IMR-90 (cell line): ENCODE data around the gene SNRNP35. TPM values are rescaled to one million over a fixed set of nuclear protein-coding genes. Genes with fewer than 3 reads are reported as not detected.

Source experiments
- ATAC-seq: fragments of 200-7000 bp; cut with Tn5 transposase; 2 replicates; pipeline ENCODE4 v1.9.1; 2020; ENCODE audit warnings: low read depth, mild to moderate bottlenecking, moderate library complexity
- BruUV-seq: library from RNA; stranded (reverse); fragments of 400-500 nt; replicated peaks from 2 replicates; lab custom pipeline; 2021; lab: Mats Ljungman, UMichigan
- CTCF ChIA-PET: fragments of 300-600 bp; formaldehyde crosslinking; extraction: SDS; loops from one replicate; lab custom pipeline; 2021; ENCODE audit warnings: antibody characterized with exemption; lab: Yijun Ruan, JAX
- POLR2A ChIA-PET: fragments of 300-600 bp; sonication (Branson Sonifier 250); formaldehyde crosslinking; loops from one replicate; lab custom pipeline; 2022; ENCODE audit warnings: antibody characterized with exemption; ENCODE audit not compliant: unreplicated experiment; lab: Charles Lee
- DNase-seq: peaks from one replicate; pipeline ENCODE4 v3.0.0; 2013
- H2AFZ ChIP-seq: replicated peaks from 2 replicates; pipeline ENCODE3; 2013; ENCODE audit warnings: low read length, mild to moderate bottlenecking; ENCODE audit not compliant: poor library complexity
- H2AK5ac ChIP-seq: 2 replicates; pipeline ENCODE4 v1.6.1; 2013; ENCODE audit warnings: low read depth, low read length, inconsistent platforms
- H2AK9ac ChIP-seq: replicated peaks from 2 replicates; pipeline ENCODE3; 2013; ENCODE audit warnings: mild to moderate bottlenecking, low read depth, low read length, moderate library complexity; ENCODE audit not compliant: poor library complexity
- H2BK120ac ChIP-seq: 2 replicates; pipeline ENCODE4 v1.6.1; 2013; ENCODE audit warnings: low read depth, low read length, inconsistent platforms
- H2BK15ac ChIP-seq: 3 replicates; pipeline ENCODE4 v1.6.1; 2013; ENCODE audit warnings: low read depth, low read length, inconsistent platforms
- H2BK20ac ChIP-seq: 2 replicates; pipeline ENCODE4 v1.6.1; 2013; ENCODE audit warnings: low read depth, mild to moderate bottlenecking, inconsistent platforms, low read length, moderate library complexity
- H2BK5ac ChIP-seq: 2 replicates; pipeline ENCODE4 v1.6.1; 2013; ENCODE audit warnings: mild to moderate bottlenecking, low read depth, low read length, inconsistent platforms; ENCODE audit not compliant: poor library complexity, severe bottlenecking
- H3K14ac ChIP-seq: replicated peaks from 2 replicates; pipeline ENCODE4 v1.6.1; 2013; ENCODE audit warnings: low read depth, low read length, inconsistent platforms
- H3K18ac ChIP-seq: 2 replicates; pipeline ENCODE4 v1.6.1; 2013; ENCODE audit warnings: low read depth, low read length, control low read depth
- H3K23ac ChIP-seq: 2 replicates; pipeline ENCODE4 v1.6.1; 2013; ENCODE audit warnings: low read depth, low read length, inconsistent platforms
- H3K27ac ChIP-seq: 2 replicates; pipeline ENCODE4 v1.5.1; 2013; ENCODE audit warnings: mild to moderate bottlenecking, control low read depth, low read length; ENCODE audit not compliant: insufficient read depth
- H3K27me3 ChIP-seq: 2 replicates; pipeline ENCODE4 v1.6.1; 2013; ENCODE audit warnings: low read length; ENCODE audit not compliant: control insufficient read depth, insufficient read depth
- H3K36me3 ChIP-seq: 2 replicates; pipeline ENCODE4 v1.6.1; 2013; ENCODE audit warnings: low read length, mixed read lengths; ENCODE audit not compliant: control insufficient read depth, insufficient read depth
- H3K4ac ChIP-seq: 2 replicates; pipeline ENCODE4 v1.6.1; 2013; ENCODE audit warnings: low read depth, low read length, inconsistent platforms
- H3K4me1 ChIP-seq: 2 replicates; pipeline ENCODE4 v1.6.1; 2013; ENCODE audit warnings: low read length, mixed read lengths; ENCODE audit not compliant: control insufficient read depth, insufficient read depth
- H3K4me2 ChIP-seq: 2 replicates; pipeline ENCODE4 v1.6.1; 2013; ENCODE audit warnings: low read depth, mild to moderate bottlenecking, control low read depth, low read length, moderate library complexity
- H3K4me3 ChIP-seq: 2 replicates; pipeline ENCODE4 v1.5.1; 2013; ENCODE audit warnings: low read depth, mild to moderate bottlenecking, control low read depth, low read length, moderate library complexity; ENCODE audit not compliant: insufficient read depth
- H3K56ac ChIP-seq: 2 replicates; pipeline ENCODE4 v1.6.1; 2013; ENCODE audit warnings: low read length, inconsistent platforms; ENCODE audit not compliant: insufficient read depth; ENCODE audit errors: extremely low read depth
- H3K79me1 ChIP-seq, 2 experiments: 2 replicates each; pipeline ENCODE4 v1.6.1; 2013; ENCODE audit warnings: low read length in 2 of 2, inconsistent platforms in 1 of 2, low read depth in 1 of 2
- H3K9ac ChIP-seq: 2 replicates; pipeline ENCODE4 v1.6.1; 2013; ENCODE audit warnings: low read depth, low read length, control low read depth
- H3K9me1 ChIP-seq: 2 replicates; pipeline ENCODE4 v1.6.1; 2013; ENCODE audit warnings: low read length, inconsistent platforms; ENCODE audit not compliant: insufficient read depth
- H3K9me3 ChIP-seq: 2 replicates; pipeline ENCODE4 v1.6.1; 2013; ENCODE audit warnings: low read length; ENCODE audit not compliant: control insufficient read depth, insufficient read depth
- H4K20me1 ChIP-seq: 2 replicates; pipeline ENCODE4 v1.6.1; 2013; ENCODE audit warnings: low read length, inconsistent platforms; ENCODE audit not compliant: insufficient read depth
- H4K5ac ChIP-seq: 2 replicates; pipeline ENCODE4 v1.6.1; 2013; ENCODE audit warnings: mild to moderate bottlenecking, low read depth, low read length, control low read depth
- H4K8ac ChIP-seq, 2 experiments: 2 replicates each; pipeline ENCODE4 v1.6.1; 2013; ENCODE audit warnings: low read depth in 2 of 2, low read length in 2 of 2, control low read depth in 1 of 2, inconsistent platforms in 1 of 2
- H4K91ac ChIP-seq: 2 replicates; pipeline ENCODE4 v1.6.1; 2013; ENCODE audit warnings: low read depth, low read length, inconsistent platforms; ENCODE audit not compliant: insufficient read depth
- BHLHE40 ChIP-seq: fragments of 150-350 bp; IDR thresholded peaks from 2 replicates; pipeline ENCODE4 v1.6.1; 2016; ENCODE audit warnings: mild to moderate bottlenecking, low read depth, low read length
- CEBPB ChIP-seq: IDR thresholded peaks from 2 replicates; pipeline ENCODE4 v1.6.1; 2012; ENCODE audit warnings: low read depth, low read length, improper control_type of control experiment
- FOS ChIP-seq: fragments of 150-350 bp; IDR thresholded peaks from 2 replicates; pipeline ENCODE4 v1.6.1; 2016; ENCODE audit warnings: low read depth, low read length
- MAFK ChIP-seq: IDR thresholded peaks from 2 replicates; pipeline ENCODE4 v1.6.1; 2012; ENCODE audit warnings: low read depth, low read length, improper control_type of control experiment
- MAZ ChIP-seq: IDR thresholded peaks from 2 replicates; pipeline ENCODE4 v1.6.1; 2012; ENCODE audit warnings: low read depth, mild to moderate bottlenecking, low read length, improper control_type of control experiment, moderate library complexity, borderline replicate concordance
- MXI1 ChIP-seq: IDR thresholded peaks from 2 replicates; pipeline ENCODE4 v1.6.1; 2012; ENCODE audit warnings: low read depth, mild to moderate bottlenecking, low read length, moderate library complexity, borderline replicate concordance
- NFE2L2 ChIP-seq: fragments of 150-350 bp; IDR thresholded peaks from 2 replicates; pipeline ENCODE4 v1.6.1; 2016; ENCODE audit warnings: low read depth, mild to moderate bottlenecking, low read length
- POLR2A ChIP-seq: IDR thresholded peaks from 2 replicates; pipeline ENCODE4 v1.6.1; 2012; ENCODE audit warnings: mild to moderate bottlenecking, low read depth, low read length
- RCOR1 ChIP-seq: IDR thresholded peaks from 2 replicates; pipeline ENCODE4 v1.6.1; 2012; ENCODE audit warnings: mild to moderate bottlenecking, low read length, improper control_type of control experiment; ENCODE audit not compliant: insufficient replicate concordance
- RFX5 ChIP-seq: IDR thresholded peaks from 2 replicates; pipeline ENCODE4 v1.8.0; 2012; ENCODE audit warnings: low read depth, mild to moderate bottlenecking, low read length, moderate library complexity
- SMC3 ChIP-seq: fragments of 150-350 bp; IDR thresholded peaks from 2 replicates; pipeline ENCODE4 v1.6.1; 2016; ENCODE audit warnings: low read depth, mild to moderate bottlenecking, antibody characterized with exemption, low read length, moderate library complexity
- WGBS, 2 experiments: methylation state at CpG; one replicate each; pipeline versions ENCODE4 v1.1.5 to v1.1.7; 2013; ENCODE audit warnings: missing lambda C conversion rate in 2 of 2; ENCODE audit not compliant: insufficient read length in 1 of 2; ENCODE audit errors: extremely low coverage in 2 of 2; 5-methylcytosine and 5-hydroxymethylcytosine counted together
- dilution Hi-C: fragments of 300-500 bp; cut with HindIII; formaldehyde crosslinking; loops from one replicate; pipeline ENCODE4 v1.14.3; 2018; ENCODE audit warnings: low sequenced_read_pairs; ENCODE audit not compliant: unreplicated experiment
- in situ Hi-C: fragments of 300-500 bp; cut with MboI; formaldehyde crosslinking; loops from 3 replicates; pipeline ENCODE4 v1.14.3; 2019; ENCODE audit warnings: low sequenced_read_pairs, inconsistent platforms, mixed read lengths
- intact Hi-C: fragments of 100-400 bp; cut with micrococcal nuclease; formaldehyde crosslinking; loops from 2 replicates; pipeline ENCODE4 v1.10.0; 2022
- polyA plus RNA-seq, 3 experiments: library from polyadenylated mRNA; depleted of rRNA; stranded (reverse); fragments of >200 nt; gene quantifications; 2 replicates each; pipeline ENCODE4 v1.2.3, GENCODE V29; 2012; ENCODE audit warnings: low replicate concordance in 1 of 3
- total RNA-seq: library from RNA; depleted of rRNA; stranded (reverse); fragments of >200 nt; gene quantifications from 2 replicates; pipeline ENCODE4 v1.2.3, GENCODE V29; 2012
- TF ChIP-seq, protein P1 (sequence below): fragments of 150-350 bp; IDR thresholded peaks from 2 replicates; pipeline ENCODE4 v1.6.1; 2017; ENCODE audit warnings: mild to moderate bottlenecking, antibody characterized with exemption, low read length, low read depth
- TF ChIP-seq, protein P2 (sequence below): fragments of 150-350 bp; IDR thresholded peaks from 2 replicates; pipeline ENCODE4 v1.6.1; 2016; ENCODE audit warnings: low read depth, mild to moderate bottlenecking, low read length, moderate library complexity, borderline replicate concordance
- TF ChIP-seq, protein P3 (sequence below): conservative IDR thresholded peaks from 2 replicates; pipeline ENCODE4 v1.5.1; 2012; ENCODE audit warnings: mild to moderate bottlenecking, low read depth, low read length, improper control_type of control experiment

SNRNP35 gene
- total and polyA plus RNA-seq, 2 of the 4 experiments (the other 2 are of a cell fraction) = 4.7 to 15.4 TPM

DNA sequence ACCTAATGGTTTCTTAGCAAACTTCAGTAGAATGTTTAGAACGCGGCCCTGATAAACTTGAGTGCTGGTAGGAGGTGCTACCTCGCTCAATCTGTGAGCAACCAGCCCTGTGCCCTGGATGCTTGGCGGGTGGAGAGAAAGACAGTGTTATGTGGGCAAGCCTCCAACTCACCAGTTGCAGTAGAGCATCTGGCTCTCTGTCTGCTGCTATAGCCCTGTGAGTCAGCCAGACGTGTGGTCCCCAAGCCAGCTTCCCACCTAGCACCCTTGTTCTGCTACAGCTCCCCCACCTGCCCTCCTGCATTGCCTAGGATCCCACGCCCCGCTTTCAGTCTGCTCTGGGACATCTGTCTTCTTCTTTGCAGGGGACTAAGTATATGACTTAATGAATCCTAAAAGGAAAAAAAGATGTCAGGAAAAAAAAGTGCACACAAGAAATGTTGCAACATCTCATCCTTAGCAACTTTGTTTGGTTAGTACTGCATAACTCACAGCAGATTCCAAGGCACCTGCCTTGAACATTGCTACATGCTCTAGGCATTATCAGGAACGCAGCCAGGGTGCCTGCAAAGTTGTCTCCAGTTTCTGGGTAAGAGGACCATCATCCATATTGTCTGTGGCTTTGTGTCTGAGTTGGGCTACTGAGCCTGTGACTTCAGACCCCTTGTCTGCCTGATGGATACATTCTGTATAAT, 13.6 kb downstream of the SNRNP35 start:
- no peak overlapping the region for H4K8ac ChIP-seq
- H3K36me3 ChIP-seq = peaks cover 21% of the 10 kb centered on the region
- no peak overlapping the region for H2AK5ac ChIP-seq
- no peaks in the 10 kb centered on the region; the same call in 1 of the 2 replicates for H3K9me1 ChIP-seq
- no peak overlapping the region for H4K5ac ChIP-seq
- no peak overlapping the region for H3K4ac ChIP-seq
- peaks cover 23% of the 10 kb centered on the region for H4K20me1 ChIP-seq
- intact Hi-C loops = no loop called here
- no peak overlapping the region for H3K27ac ChIP-seq
- no peak overlapping the region for H4K91ac ChIP-seq
- no peak overlapping the region for H2BK120ac ChIP-seq
- no peak overlapping the region for H3K56ac ChIP-seq
- TF ChIP-seq POLR2A (no peak), RFX5 (no peak), MXI1 (0 out of 2 replicates have a peak, but pooled peaks have one; percentile 11), FOS (peak; percentile 34; the same call in 1 of the 2 replicates), NFE2L2 (no peak), RCOR1 (peak; percentile 78), CEBPB (peak; percentile 97), BHLHE40 (no peak), MAZ (no peak), SMC3 (no peak), MAFK (no peak)
- TF ChIP-seq, protein P1, sequence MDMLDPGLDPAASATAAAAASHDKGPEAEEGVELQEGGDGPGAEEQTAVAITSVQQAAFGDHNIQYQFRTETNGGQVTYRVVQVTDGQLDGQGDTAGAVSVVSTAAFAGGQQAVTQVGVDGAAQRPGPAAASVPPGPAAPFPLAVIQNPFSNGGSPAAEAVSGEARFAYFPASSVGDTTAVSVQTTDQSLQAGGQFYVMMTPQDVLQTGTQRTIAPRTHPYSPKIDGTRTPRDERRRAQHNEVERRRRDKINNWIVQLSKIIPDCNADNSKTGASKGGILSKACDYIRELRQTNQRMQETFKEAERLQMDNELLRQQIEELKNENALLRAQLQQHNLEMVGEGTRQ = no peak
- TF ChIP-seq, protein P2, sequence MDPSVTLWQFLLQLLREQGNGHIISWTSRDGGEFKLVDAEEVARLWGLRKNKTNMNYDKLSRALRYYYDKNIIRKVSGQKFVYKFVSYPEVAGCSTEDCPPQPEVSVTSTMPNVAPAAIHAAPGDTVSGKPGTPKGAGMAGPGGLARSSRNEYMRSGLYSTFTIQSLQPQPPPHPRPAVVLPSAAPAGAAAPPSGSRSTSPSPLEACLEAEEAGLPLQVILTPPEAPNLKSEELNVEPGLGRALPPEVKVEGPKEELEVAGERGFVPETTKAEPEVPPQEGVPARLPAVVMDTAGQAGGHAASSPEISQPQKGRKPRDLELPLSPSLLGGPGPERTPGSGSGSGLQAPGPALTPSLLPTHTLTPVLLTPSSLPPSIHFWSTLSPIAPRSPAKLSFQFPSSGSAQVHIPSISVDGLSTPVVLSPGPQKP = no peak
- TF ChIP-seq, protein P3, sequence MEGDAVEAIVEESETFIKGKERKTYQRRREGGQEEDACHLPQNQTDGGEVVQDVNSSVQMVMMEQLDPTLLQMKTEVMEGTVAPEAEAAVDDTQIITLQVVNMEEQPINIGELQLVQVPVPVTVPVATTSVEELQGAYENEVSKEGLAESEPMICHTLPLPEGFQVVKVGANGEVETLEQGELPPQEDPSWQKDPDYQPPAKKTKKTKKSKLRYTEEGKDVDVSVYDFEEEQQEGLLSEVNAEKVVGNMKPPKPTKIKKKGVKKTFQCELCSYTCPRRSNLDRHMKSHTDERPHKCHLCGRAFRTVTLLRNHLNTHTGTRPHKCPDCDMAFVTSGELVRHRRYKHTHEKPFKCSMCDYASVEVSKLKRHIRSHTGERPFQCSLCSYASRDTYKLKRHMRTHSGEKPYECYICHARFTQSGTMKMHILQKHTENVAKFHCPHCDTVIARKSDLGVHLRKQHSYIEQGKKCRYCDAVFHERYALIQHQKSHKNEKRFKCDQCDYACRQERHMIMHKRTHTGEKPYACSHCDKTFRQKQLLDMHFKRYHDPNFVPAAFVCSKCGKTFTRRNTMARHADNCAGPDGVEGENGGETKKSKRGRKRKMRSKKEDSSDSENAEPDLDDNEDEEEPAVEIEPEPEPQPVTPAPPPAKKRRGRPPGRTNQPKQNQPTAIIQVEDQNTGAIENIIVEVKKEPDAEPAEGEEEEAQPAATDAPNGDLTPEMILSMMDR = no peak
- H2BK20ac ChIP-seq = no peak overlapping the region
- dilution Hi-C loops = no loop called here
- no peaks in the 10 kb centered on the region for H3K27me3 ChIP-seq
- H3K23ac ChIP-seq = no peak overlapping the region
- peak; percentile 92 for DNase-seq
- no peak overlapping the region for H2AFZ ChIP-seq
- no peak overlapping the region for H3K14ac ChIP-seq
- H3K79me1 ChIP-seq = peaks cover 17 to 54% of the 10 kb centered on the region in 2 experiments
- H3K9me3 ChIP-seq = no peaks in the 10 kb centered on the region
- H2BK5ac ChIP-seq = no peak overlapping the region
- peaks cover 3% of the 10 kb centered on the region for H3K4me1 ChIP-seq
- BruUV-seq = no TSS peak
- no peak overlapping the region for H3K4me3 ChIP-seq
- WGBS, 2 experiments = 100% methylated on average over 3 of the region's 8 CpGs; no CpG with 5 or more reads in 1 of the 2 experiments
- H3K4me2 ChIP-seq = no peak overlapping the region
- H2BK15ac ChIP-seq = no peak overlapping the region
- H3K18ac ChIP-seq = no peak overlapping the region
- in situ Hi-C loops = no loop called here
- ATAC-seq = peak; percentile 88
- ChIA-PET CTCF (no interaction called here), POLR2A (no interaction called here)
- no peak overlapping the region for H3K9ac ChIP-seq
- no peak overlapping the region for H2AK9ac ChIP-seq
